HG03457 (cell line): ENCODE results near the gene OR4S2.
A peak's percentile ranks its signal among the peaks of the same experiment; 100 is the strongest.

Source experiments
- ATAC-seq: cut with Tn5 transposase; IDR thresholded peaks from one replicate; pipeline ENCODE4 v1.9.1; 2021; ENCODE audit warnings: moderate number of reproducible peaks; ENCODE audit not compliant: unreplicated experiment

The OR4S2 gene, protein sequence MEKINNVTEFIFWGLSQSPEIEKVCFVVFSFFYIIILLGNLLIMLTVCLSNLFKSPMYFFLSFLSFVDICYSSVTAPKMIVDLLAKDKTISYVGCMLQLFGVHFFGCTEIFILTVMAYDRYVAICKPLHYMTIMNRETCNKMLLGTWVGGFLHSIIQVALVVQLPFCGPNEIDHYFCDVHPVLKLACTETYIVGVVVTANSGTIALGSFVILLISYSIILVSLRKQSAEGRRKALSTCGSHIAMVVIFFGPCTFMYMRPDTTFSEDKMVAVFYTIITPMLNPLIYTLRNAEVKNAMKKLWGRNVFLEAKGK

DNA sequence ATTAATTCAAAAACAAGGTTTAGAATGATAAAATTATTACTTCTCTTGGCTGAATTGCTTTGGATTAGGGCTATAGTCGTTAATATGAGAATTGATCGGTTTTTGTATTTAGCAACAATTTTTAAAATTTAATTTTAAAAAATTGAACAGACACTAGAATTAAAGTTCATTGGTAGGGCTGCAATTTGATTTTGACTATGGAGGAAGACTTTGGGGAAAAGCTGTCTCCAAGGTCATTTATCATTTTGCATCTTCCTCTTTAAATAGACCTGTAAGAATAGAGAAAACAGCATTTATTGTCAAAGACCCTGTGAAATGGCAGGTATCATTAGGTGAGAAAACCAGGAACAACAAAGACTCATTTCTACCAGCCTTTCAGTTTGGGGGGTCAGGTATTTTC, at the start of gene OR4S2:
Gene OR4S2 (plus strand): TSS at position 301 of the 400 bp plus-strand sequence. CDS start 2,577 bp downstream, outside the sequence.
- ATAC-seq, result no peak

DNA sequence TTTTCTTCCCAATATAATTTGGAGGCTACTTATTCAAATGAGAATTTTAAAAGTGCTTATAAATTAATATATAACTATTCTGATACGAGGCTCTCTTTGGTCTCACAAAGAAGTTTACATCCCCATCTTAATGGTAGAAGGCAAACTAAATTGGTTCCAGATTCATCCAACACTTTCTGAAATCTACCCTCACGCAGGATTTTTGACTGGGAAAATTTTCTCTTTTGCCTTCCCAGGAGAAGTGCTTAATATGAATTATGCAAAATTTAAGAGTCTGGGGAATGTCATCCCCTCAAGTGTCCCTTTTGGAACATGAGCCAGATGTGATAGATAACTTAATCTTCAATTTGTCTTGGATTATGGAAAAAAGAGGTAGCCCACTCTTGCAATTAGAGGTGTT, 40.6 kb upstream of the OR4S2 start, which contains the start of gene OR4C11:
Gene OR4C11 (minus strand): TSS at position 101 of the 400 bp plus-strand sequence. CDS start 3,272 bp downstream, outside the sequence.
- no peak for ATAC-seq

DNA sequence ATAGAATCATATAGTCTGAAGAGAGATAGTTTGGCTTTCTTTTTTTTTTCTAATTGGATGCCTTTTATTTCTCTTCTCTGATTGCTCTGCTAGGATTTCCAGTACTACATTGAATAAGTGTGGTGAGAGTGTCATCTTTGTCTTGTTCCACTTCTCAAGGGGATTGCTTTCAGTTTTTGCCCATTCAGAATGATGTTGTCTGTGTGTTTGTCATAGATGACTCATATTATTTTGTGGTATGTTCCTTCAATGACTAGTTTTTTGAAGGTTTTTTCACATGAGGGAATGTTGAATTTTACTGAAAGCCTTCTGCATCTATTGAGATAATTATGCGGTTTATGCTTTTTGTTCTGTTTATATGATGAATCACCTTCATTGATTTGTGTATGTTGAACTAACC, 23.6 kb upstream of the OR4S2 start:
- ATAC-seq, result no peak

DNA sequence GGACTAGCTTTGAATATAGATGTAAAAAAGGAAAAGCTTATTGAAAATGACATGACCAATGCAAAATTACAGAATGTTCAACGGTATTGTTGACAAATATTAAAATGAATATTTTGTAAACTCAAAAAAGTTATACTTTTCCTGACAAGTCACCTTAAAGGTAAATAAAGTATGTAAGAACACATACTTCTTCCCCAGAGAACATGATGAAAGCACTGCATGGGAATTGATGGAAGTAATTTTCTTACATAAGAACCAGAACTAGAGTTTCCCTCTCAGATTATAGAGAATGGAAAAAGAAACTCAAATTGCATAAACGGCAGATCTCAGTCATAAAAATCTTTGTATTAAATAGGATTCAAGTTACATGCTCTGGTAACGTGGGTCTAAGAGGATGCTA, 13.3 kb upstream of the OR4S2 start, which contains the start of gene OR4P4:
Gene OR4P4 (plus strand): TSS at position 301 of the 400 bp plus-strand sequence.
- ATAC-seq, result no peak

DNA sequence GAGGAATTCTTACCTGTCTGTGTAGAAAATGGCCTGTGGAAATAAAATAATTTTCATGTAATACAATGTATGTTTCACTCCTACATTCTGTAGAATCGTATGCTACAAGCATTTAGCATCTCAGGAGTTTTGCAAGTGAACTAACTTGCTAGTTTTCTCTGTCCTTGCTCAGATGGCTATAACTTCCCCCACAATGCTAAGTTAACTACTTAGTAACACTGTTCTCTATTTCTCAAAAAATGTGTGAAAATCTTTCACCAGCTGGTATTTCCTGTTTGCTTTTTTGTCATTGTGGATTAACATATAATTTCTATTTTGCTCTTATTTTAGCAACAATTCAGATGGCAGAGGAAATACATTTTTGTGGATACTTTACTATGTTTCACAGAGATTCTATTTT, 4.4 kb downstream of the OR4S2 start:
- no peak for ATAC-seq

DNA sequence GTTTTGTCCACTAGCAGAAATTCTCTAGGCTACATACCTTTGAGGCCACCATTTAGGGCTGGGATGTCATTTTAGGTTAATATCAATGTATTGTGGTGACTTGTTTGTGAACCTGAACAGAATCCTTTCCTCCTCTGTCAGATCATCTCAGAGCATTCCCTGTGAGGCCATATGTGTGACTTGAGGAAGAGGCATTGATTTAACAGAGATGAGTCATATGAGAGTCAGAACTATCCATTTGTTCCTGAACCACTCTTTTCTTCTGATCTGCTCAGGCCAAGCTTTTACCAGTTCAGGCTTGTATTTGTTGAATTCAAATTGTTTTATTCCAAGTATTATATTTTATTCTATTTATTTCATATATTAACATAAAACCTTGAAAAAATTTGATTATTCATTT, 7.0 kb downstream of the OR4S2 start:
- ATAC-seq, result no peak

DNA sequence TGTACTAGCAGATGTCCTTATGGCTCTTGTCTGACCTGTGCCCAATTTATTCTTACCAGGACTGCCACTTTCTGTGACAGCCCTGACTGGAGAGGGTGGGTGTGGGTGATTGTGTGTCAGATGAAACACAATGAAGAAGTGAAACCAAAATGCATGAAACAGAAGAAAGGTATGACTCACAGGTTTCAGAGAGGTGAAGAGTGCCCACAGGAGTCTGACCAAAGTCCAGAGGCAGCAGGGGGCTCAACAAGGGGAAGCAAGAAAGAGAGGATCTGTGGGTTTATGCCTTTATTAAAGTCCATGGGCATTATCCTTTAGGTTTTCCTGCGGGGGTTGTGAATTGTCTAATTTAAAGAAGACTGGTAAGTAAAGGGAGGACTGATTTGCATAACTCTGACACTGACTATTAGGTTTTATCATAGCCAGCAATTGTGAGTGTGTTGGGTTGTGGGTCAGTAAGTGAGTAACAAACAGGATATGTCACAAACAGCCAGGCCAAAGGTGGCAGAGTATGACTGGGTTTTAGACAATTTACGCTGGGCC, 10.0 kb downstream of the OR4S2 start:
- ATAC-seq, result peak; percentile 94

DNA sequence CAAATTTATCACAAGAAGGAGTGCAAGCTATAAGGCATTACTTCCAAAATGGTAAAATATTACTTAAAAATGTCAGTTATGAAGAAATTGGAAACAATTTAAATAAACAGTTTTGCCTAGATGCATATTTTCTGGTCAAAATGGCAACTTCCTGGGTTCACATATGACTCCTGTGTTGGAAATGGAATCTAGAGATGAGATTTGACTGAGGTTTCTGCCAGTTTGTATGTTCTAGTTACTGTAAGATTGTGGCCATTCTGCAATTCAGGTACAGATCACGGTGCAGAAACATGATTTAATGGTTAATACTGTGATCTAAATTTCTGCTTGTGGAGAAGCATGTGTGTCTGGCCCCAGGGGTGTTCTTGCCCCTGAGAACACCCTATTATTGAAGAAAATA, 10.5 kb downstream of the OR4S2 start:
- ATAC-seq, result peak; percentile 20

DNA sequence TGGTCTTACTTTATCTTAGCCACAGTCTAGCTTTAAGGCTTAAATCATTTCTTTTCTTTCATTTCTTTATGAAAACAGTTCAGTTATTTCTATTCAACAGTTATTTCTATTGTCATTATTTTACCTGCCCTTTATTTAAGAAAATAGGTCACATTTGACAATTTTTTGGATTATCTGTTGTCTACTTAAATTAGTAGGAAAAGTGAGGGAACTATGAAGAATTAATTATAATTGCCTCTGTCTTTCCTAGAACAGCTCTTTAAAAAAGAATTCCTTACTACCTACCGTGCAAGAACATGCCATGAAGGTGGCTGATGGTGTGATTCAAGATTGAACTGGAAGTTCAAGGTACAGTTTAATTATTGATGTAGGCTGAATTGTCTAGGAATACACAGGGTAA, 13.8 kb downstream of the OR4S2 start, which contains the start of gene OR4C6:
Gene OR4C6 (plus strand): TSS at position 301 of the 400 bp plus-strand sequence. CDS start 2,966 bp downstream, outside the sequence.
- ATAC-seq, result no peak

DNA sequence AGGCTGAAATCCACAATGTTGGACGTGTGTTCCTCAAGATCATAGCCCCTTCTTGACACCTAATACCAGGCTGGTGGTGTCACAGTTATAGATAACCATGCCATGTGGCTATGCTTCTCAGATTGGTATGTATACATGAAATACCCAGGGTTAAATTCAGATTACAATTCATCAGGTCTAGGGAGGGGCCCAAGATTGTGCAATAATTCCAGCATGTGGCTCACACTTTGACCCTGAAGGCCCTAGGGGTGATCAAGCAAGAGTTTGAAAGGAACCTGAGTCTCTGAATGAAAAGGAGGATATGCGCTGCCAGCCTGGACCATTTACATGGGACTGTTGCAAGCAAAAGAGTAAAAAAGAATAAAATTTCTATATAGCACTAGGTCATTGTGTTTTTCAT, 21.2 kb downstream of the OR4S2 start:
- no peak for ATAC-seq

DNA sequence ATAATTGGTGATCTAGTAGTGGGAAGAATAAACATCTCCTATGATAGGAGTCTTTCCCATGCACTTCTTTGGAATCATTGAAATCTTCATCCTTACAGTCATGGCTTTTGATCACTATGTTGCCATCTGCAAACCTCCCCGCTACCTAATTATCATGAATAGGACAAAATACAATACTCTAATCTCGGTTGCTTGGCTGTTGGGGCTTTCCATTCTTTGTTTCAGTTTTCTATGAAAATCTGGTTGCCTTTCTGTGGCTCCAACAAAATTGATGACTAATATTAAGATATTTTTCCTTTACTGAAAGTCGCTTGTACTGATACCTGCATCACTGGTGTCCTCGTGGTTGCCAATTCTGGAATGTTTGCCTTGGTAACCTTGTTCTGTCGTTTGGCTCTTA, 25.7 kb downstream of the OR4S2 start:
- no peak for ATAC-seq

DNA sequence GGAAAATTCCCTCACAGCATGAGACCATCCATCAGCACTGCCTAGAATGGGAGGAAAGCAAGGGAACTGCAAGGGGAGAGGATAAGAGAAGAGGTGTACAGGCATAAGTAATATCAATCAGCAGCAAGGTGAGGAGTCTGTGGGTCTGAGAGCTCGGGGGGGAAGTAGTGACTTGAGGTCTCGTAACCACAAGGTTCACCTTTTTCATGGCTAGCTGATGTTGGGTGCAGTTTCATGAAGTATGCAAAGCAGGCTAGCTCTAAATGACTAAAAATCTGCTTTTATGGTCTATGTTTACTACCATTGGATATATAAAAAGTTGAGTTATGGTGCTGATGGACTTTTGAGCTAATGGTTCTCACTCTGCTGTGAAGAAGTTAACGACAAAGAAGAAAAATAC, 49.7 kb downstream of the OR4S2 start:
- ATAC-seq, result no peak

DNA sequence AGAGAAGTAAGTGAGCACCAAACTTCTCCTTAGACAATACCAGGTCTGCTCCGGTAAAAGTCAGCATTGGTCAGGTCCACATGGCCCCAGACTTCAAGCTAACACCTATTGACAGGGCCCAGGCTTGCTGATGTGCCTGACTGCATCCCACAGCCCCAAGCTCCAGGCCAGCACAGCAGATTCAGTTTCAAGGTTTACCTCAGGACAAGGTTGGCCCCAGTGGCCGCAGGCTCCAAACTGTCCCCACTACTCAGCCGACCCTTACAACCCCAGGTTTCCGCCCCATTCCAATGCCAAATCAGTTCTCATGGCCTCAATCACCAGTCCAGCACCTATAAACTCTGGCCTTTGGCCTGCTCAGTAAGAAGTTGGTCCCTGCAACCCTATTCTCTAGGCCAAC, 53.3 kb downstream of the OR4S2 start:
- no peak for ATAC-seq
